Thymus (tissue), 11 donors: ENCODE results near the gene AHCYL2. TPM values are rescaled to one million over a fixed set of nuclear protein-coding genes. Genes with fewer than 3 reads are reported as not detected.
A peak's percentile ranks its signal among the peaks of the same experiment; 100 is the strongest.
"Not testable (repeated sequence)": the region's sequence is repeated elsewhere in the genome, so short reads cannot be mapped to it uniquely, and the experiment has no call there.

Experiments used
- DNase-seq, 9 donors: peaks; one replicate each; pipeline ENCODE4 v3.0.0-alpha.2; 2013; ENCODE audit warnings: low spot score in 9 of 9, low read depth in 6 of 9, missing footprints in 1 of 9
- H3K27ac ChIP-seq, 2 donors: one replicate each; pipeline ENCODE4 v1.5.1; 2013; ENCODE audit warnings: control low read depth in 1 of 2, low read depth in 1 of 2, low read length in 1 of 2, mild to moderate bottlenecking in 1 of 2, moderate library complexity in 1 of 2
- H3K27me3 ChIP-seq, 2 donors: one replicate each; pipeline ENCODE4 v1.5.1; 2013; ENCODE audit warnings: low read length in 1 of 2; ENCODE audit not compliant: control insufficient read depth in 2 of 2, insufficient read depth in 1 of 2
- H3K36me3 ChIP-seq, 2 donors: one replicate each; pipeline ENCODE4 v1.5.1; 2013; ENCODE audit warnings: low read length in 1 of 2, mild to moderate bottlenecking in 1 of 2, moderate library complexity in 1 of 2; ENCODE audit not compliant: control insufficient read depth in 2 of 2, insufficient read depth in 2 of 2
- H3K4me1 ChIP-seq, 2 donors: one replicate each; pipeline ENCODE4 v1.5.1; 2013; ENCODE audit warnings: low read length in 2 of 2; ENCODE audit not compliant: control insufficient read depth in 2 of 2, insufficient read depth in 2 of 2
- H3K4me3 ChIP-seq, 2 donors: one replicate each; pipeline ENCODE4 v1.5.1; 2013; ENCODE audit warnings: low read length in 2 of 2, control low read depth in 1 of 2, mild to moderate bottlenecking in 1 of 2
- H3K9me3 ChIP-seq, 2 donors: one replicate each; pipeline ENCODE4 v1.5.1; 2013; ENCODE audit warnings: low read length in 1 of 2, mild to moderate bottlenecking in 1 of 2; ENCODE audit not compliant: control insufficient read depth in 2 of 2, insufficient read depth in 1 of 2
- WGBS: extraction: QIAGEN DNeasy Blood & Tissue Kit; methylation state at CpG from one replicate; pipeline ENCODE4 v1.1.7; 2013; 5-methylcytosine and 5-hydroxymethylcytosine counted together
- polyA plus RNA-seq: library from polyadenylated mRNA; stranded (reverse); fragments of 200-250 nt; gene quantifications from one replicate; pipeline ENCODE4 v1.2.3, GENCODE V29; 2013
- total RNA-seq: library from RNA; stranded (reverse); fragments of 120-200 nt; gene quantifications from one replicate; pipeline ENCODE4 v1.2.4, GENCODE V29; 2013
- donor health status: healthy.

AHCYL2 gene
- total and polyA plus RNA-seq, 2 donors, result 6.6 to 6.8 TPM

DNA sequence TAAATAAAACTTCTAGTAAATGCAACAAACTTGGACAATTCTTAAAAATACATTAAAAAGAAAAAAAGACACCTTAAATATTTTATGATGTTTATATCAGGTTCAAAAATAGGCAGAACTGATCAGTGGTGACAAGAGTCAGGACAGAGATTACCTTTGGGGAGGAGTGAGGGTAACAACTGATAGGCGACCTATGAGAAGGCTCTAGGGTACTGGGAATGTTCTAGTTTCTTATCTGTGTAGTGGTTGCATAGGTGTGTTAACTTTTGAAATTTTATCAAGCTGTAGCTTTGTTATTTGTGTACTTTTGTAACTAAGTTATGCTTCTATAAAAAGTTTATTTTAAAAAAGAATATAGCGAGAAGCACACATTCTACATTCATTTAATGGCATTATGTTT lies 134.3 kb downstream of the AHCYL2 start:
- Histone ChIP-seq H3K36me3 (no peaks in the 10 kb centered on the region), H3K4me1 (no peaks in the 10 kb centered on the region), H3K27me3 (no peaks in the 10 kb centered on the region), H3K9me3 (no peaks in the 10 kb centered on the region), H3K4me3 (no peak overlapping the region), H3K27ac (no peak overlapping the region)
- DNase-seq, result no peak
- 97% methylated on average over 2 of the region's 2 CpGs for WGBS

DNA sequence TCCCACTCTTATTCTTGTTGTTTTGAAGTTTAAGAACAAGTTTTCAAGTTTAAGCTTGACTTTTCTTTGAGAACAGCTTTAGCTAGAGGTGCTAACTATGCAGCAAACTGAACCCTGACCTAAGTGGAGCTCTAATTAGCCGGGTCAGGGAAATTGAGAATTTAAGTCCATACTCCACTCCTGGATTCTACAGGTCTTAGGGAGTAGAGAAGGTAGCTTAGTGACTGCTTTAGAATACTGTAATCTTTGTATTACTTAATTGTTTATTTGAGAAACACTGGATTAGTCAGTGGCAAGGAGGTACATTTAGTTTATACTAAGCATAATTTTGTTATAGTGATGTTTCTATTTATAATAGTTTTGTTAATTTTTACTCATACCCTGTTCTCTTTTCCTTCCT lies 134.8 kb downstream of the AHCYL2 start:
- no peaks in the 10 kb centered on the region for H3K36me3 ChIP-seq
- no peaks in the 10 kb centered on the region for H3K9me3 ChIP-seq
- no peaks in the 10 kb centered on the region for H3K4me1 ChIP-seq
- DNase-seq, result no peak
- no peak overlapping the region for H3K27ac ChIP-seq
- no peak overlapping the region for H3K4me3 ChIP-seq
- 96% methylated on average over 1 of the region's 1 CpG for WGBS
- no peaks in the 10 kb centered on the region for H3K27me3 ChIP-seq

DNA sequence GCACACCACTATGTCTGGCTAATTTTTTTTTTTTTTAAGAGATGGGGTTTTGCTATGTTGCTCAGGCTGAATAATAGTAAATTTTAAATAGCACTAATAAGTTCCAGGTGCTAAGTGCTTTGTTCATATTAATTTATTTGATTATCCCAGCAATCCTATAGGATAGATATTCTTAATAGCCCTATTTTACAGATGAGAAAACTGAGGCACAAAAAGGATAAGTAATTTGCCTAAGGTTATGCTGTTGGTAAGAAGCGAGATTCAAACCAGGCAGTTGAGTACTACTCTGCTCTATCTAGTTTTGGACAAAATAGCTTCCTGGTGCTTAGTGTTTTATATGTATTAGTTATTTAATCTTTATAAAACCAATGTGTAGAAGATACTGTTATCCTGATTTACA lies 136.9 kb downstream of the AHCYL2 start:
- Histone ChIP-seq H3K27ac (no peak overlapping the region), H3K27me3 (no peaks in the 10 kb centered on the region), H3K36me3 (no peaks in the 10 kb centered on the region), H3K4me1 (no peaks in the 10 kb centered on the region), H3K9me3 (no peaks in the 10 kb centered on the region), H3K4me3 (no peak overlapping the region)
- DNase-seq, result no peak
- 96% methylated on average over 1 of the region's 1 CpG for WGBS

DNA sequence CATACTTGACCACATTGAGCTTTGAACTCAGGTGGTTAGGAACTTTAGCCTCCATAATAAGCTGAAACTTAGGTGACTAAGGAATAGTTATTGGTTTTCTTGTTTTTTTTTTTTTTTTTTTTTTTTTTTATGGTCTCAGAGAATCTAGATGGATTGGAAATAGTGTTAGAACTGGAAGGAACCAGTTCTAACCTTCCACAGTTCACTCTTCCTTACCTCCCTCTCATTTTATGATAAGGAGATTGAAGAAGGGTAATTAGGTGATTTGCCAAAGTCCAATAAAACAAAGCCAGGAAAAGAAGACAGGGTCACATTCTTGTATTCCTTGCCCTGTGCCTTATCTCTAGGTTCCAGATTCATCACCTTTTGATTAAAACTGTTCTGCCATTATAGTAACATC lies 137.7 kb downstream of the AHCYL2 start:
- Histone ChIP-seq H3K36me3 (no peaks in the 10 kb centered on the region), H3K4me1 (no peaks in the 10 kb centered on the region), H3K27me3 (no peaks in the 10 kb centered on the region), H3K9me3 (no peaks in the 10 kb centered on the region), H3K4me3 (no peak overlapping the region), H3K27ac (no peak overlapping the region)
- no peak for DNase-seq

DNA sequence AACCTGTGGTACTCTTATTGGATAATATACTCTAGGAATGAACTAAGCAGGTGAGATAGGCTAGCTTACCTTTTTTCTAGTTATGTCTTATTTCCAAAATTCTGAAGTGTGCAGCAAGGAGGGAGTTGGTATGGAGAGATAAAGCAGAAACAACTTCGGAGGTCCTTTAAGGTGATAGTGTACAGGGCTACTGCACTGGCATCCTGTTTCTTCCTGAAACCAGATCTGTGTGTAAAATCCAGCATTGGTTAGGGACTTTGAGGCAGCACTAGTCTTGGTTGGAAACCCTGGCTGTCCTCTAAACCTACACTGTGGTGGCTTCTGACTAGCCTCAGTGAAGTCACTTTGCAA lies 142.5 kb downstream of the AHCYL2 start:
- Histone ChIP-seq H3K4me1 (no peaks in the 10 kb centered on the region), H3K27ac (no peak overlapping the region)

DNA sequence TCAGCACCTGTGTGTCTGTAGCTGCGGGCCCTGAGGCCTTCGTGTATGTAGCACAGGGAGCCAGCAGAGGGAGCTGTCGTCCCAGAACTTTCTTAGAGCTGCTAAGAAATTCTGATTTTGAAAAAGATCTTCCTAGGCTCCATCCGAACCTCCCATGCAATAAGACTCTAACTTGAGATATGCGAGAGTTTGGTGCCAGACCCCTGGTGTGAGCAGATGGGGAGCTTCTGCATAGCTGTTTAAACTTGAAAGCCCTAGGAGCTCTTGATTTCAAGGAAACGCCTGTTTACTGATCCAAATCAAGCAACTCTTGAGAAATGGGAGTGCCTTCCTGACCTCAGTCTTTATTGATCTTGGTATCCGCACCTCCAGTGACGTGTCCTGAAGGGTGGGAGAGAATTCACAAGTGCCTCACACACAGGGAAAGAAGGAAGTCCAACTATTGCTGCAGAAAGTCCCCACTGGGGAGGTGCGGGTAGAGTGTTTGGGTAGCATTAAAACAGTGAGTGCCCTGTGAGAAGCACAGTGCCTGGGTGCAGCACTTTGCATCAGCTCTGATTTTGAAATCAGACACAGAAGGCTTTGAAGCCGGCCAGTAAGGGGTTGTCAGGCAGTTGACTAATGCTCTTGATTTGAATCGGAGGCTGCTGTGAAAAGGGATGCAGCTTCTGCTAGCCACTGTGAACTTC lies 143.0 kb downstream of the AHCYL2 start:
- no peaks in the 10 kb centered on the region for H3K4me1 ChIP-seq
- no peaks in the 10 kb centered on the region for H3K9me3 ChIP-seq
- H3K36me3 ChIP-seq, result no peaks in the 10 kb centered on the region
- H3K27ac ChIP-seq, result no peak overlapping the region
- no peak overlapping the region for H3K4me3 ChIP-seq
- 38% methylated on average over 11 of the region's 11 CpGs for WGBS
- H3K27me3 ChIP-seq, result no peaks in the 10 kb centered on the region
- DNase-seq, result peak; percentile 33 to 86 (median 66)

More for the DNA sequence above, 142.5 kb downstream of the AHCYL2 start:
- DNase-seq, result no peak
- WGBS, result 97% methylated on average over 1 of the region's 1 CpG
- no peak overlapping the region for H3K4me3 ChIP-seq
- no peaks in the 10 kb centered on the region for H3K9me3 ChIP-seq
- no peaks in the 10 kb centered on the region for H3K36me3 ChIP-seq
- H3K27me3 ChIP-seq, result no peaks in the 10 kb centered on the region

DNA sequence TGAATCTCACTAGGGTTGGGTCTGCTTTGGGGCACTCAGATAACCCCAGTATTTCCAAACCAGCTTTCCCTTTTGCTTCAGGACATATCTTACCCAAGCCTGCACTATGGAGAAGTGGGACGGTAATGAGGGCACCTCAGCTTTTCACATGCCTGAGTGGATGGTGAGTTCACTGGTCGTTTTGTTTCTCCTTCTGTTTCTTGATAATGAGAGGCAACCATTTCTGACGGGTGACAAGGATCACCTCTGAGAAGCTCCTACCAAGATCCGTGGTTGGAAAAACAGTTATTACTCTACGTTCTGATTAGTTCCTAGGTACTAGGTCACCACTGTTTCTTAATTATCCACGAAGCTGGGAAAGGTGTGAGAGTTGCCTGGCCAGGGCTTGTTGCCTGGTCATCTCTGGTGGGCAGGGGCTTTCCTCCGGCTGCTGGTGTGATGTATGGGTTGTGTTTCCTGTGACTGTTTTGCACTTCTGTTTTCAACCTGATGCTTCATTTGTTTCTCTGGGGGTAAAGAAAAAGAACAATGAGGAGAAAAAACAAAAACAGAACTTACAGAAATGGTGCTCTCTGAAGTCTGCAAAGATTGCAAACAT lies 143.7 kb downstream of the AHCYL2 start:
- DNase-seq, result no peak

DNA sequence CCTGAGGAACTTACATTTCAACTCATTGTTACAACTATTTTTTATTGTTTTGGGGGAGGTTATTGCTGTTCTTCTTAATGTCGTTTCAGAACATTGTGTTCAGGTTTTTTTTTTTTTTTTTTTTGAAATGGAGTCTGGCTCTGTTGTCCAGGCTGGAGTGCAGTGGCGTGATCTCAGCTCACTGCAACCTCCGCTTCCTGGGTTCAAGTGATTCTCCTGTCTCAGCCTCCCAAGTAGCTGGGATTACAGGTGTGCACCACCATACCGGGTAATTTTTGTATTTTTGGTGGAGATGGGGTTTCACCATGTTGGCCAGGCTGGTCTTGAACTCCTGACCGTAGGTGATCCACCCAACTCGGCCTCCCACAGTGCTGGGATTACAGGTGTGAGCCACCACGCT lies 144.6 kb downstream of the AHCYL2 start:
- H3K27me3 ChIP-seq, H3K4me3 ChIP-seq, H3K36me3 ChIP-seq, DNase-seq, H3K4me1 ChIP-seq, H3K27ac ChIP-seq, H3K9me3 ChIP-seq: not testable (repeated sequence)
- 98% methylated on average over 7 of the region's 7 CpGs for WGBS

More for the DNA sequence above, 143.7 kb downstream of the AHCYL2 start:
- Histone ChIP-seq H3K27ac (peak overlapping the region in 1 of 2 donors; percentile 7), H3K9me3 (no peaks in the 10 kb centered on the region), H3K4me1 (no peaks in the 10 kb centered on the region), H3K36me3 (no peaks in the 10 kb centered on the region), H3K27me3 (no peaks in the 10 kb centered on the region), H3K4me3 (no peak overlapping the region)
- 59% methylated on average over 7 of the region's 7 CpGs for WGBS

DNA sequence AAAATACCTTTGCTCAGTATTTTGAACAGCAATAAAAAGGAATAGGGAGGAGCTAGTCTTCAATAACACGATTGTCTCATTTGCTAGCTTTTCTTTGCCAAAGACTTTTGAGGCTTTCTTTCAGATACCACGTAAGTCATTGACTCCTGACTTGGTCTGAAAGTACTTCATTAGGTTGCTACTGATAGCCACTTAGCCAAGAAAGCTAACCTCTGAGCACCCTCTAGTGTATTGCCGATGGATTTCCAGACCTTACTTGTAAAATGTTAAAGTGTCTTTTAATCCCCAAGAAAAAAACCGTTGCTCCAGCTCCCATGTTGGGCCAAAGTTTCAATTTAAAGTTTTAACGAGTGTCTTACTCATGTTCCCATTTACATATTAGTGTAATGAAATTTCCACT lies 146.0 kb downstream of the AHCYL2 start:
- no peaks in the 10 kb centered on the region for H3K36me3 ChIP-seq
- H3K4me3 ChIP-seq, result no peak overlapping the region
- H3K27ac ChIP-seq, result no peak overlapping the region
- WGBS, result 96% methylated on average over 5 of the region's 5 CpGs
- no peaks in the 10 kb centered on the region for H3K9me3 ChIP-seq
- H3K27me3 ChIP-seq, result no peaks in the 10 kb centered on the region
- H3K4me1 ChIP-seq, result no peaks in the 10 kb centered on the region
- no peak for DNase-seq
